ENCODE data around the gene DSTYK. TPM values are rescaled to one million over a fixed set of nuclear protein-coding genes. Genes with fewer than 3 reads are reported as not detected.

Gene DSTYK
- polyA plus RNA-seq, 1 of the 3 experiments (the other 2 are of a cell fraction): 4.4 TPM

- CTCF ChIA-PET: interaction anchor here (0.7 to 1.9 kb wide), 7 partner anchors 57 to 224 kb away, joined by 3 to 5 read pairs (median 3); partner anchors contain the start of gene RBBP5
- peaks cover 4% of the 10 kb centered on the region for H4K20me1 ChIP-seq (ENCODE audit: insufficient read depth)
These were observed 11.6 kb downstream of the DSTYK start for GRCh38 chr1:205199931-205200299.

More at GRCh38 chr1:205199931-205200299, 11.6 kb downstream of the DSTYK start:
- Histone ChIP-seq H3K79me2 (ENCODE audit: insufficient read depth) (peaks cover 90% of the 10 kb centered on the region), H3K9ac (no peak overlapping the region), H3K9me2 (no peaks in the 10 kb centered on the region), H3K4me3 (ENCODE audit: low read depth in 2 of 2, low read length in 1 of 2) (no peak overlapping the region), H3K27ac (ENCODE audit: low read depth in 2 of 2, low read length in 1 of 2) (no peak overlapping the region), H3K9me3 (no peaks in the 10 kb centered on the region), H3F3A (replicated peaks; ENCODE audit: insufficient read depth) (peaks cover 13% of the 10 kb centered on the region), H2AFZ (ENCODE audit: low read depth) (no peak overlapping the region), H3K4me1 (ENCODE audit: control insufficient read depth in 1 of 2, insufficient read depth in 2 of 2, low read depth in 1 of 2, low read length in 1 of 2) (peaks cover 0 to 9% of the 10 kb centered on the region in 2 experiments; a peak in 2 of 4 replicates), H3K4me2 (no peak overlapping the region), H3K36me3 (replicated peaks in 1 of 2; ENCODE audit: control insufficient read depth in 1 of 2, insufficient read depth in 2 of 2, low read length in 1 of 2) (no peaks in the 10 kb centered on the region), H3K27me3 (ENCODE audit: insufficient read depth) (no peaks in the 10 kb centered on the region)
- DNase-seq: no peak
- 93% methylated on average over 7 of the region's 7 CpGs for WGBS (ENCODE audit: low lambda C conversion rate)
- POLR2A ChIA-PET: no interaction called here
- no peak for TF ChIP-seq TEAD4 (IDR thresholded peaks at IDR 0.05; ENCODE audit: borderline replicate concordance, insufficient read depth)
- no peak for TF ChIP-seq MAX (IDR thresholded peaks at IDR 0.05; ENCODE audit: low read depth)
- TF ChIP-seq TAF1 (IDR thresholded peaks at IDR 0.05; ENCODE audit: borderline replicate concordance, low read depth, low read length): no peak
- no peak for TF ChIP-seq JUND (IDR thresholded peaks at IDR 0.05)
- no peak for TF ChIP-seq NFIC (IDR thresholded peaks at IDR 0.05; ENCODE audit: borderline replicate concordance)
- TF ChIP-seq POLR2AphosphoS5 (IDR thresholded peaks at IDR 0.05; ENCODE audit: low read depth, low read length): no peak
- no peak for TF ChIP-seq USF2 (IDR thresholded peaks at IDR 0.05; ENCODE audit: borderline replicate concordance, low read depth, low read length)
- TF ChIP-seq CHD2 (IDR thresholded peaks at IDR 0.05; ENCODE audit: low read length, partially characterized antibody): no peak
- TF ChIP-seq RFX5 (IDR thresholded peaks at IDR 0.05; ENCODE audit: low read length): no peak
- TF ChIP-seq RCOR1 (IDR thresholded peaks at IDR 0.05; ENCODE audit: low read length): no peak
- no peak for TF ChIP-seq SMC3 (IDR thresholded peaks at IDR 0.05; ENCODE audit: low read depth, low read length)
- no peak for TF ChIP-seq ZBTB33 (IDR thresholded peaks at IDR 0.05; ENCODE audit: borderline replicate concordance, low read depth)
- TF ChIP-seq CTCF (IDR thresholded peaks at IDR 0.05): no peak

All from SK-N-SH (cell line).